Measurements from ENCODE around the gene SPATA6.

GRCh38 chr1:48470481-48470855 is 1.5 kb downstream of the SPATA6 start:
- TF ChIP-seq CTCF (IDR thresholded peaks at IDR 0.05) = no peak
- TF ChIP-seq FOSB (CRISPR knock-in tag; IDR thresholded peaks at IDR 0.05) = no peak
- TF ChIP-seq MAFK (IDR thresholded peaks at IDR 0.05; ENCODE audit: partially characterized antibody) = no peak
- TF ChIP-seq SREBF2 (IDR thresholded peaks at IDR 0.05) = no peak
- TF ChIP-seq POLR2A (IDR thresholded peaks at IDR 0.05; ENCODE audit: low read length) = no peak
- TF ChIP-seq FOXS1 (CRISPR knock-in tag; IDR thresholded peaks at IDR 0.05) = no peak
- no peak for TF ChIP-seq KDM1A (IDR thresholded peaks at IDR 0.05; ENCODE audit: low read depth)
- TF ChIP-seq RAD21 (conservative IDR thresholded peaks at IDR 0.05 in 1 of 2, IDR thresholded peaks at IDR 0.05 in 1 of 2) = no peak

Data from A549 (cell line).